HEK293 (cell line): ENCODE data around the gene PKDCC.

ENCODE experiments used
- GFI1B ChIP-seq: fragments of 450-650 bp; formaldehyde crosslinking; IDR thresholded peaks from 2 replicates; pipeline ENCODE4 v1.5.1; 2016; ENCODE audit warnings: missing biosample characterization, missing genetic modification characterization
- GLI2 ChIP-seq: fragments of 450-650 bp; formaldehyde crosslinking; IDR thresholded peaks from 2 replicates; pipeline ENCODE4; 2017; ENCODE audit warnings: missing biosample characterization, missing genetic modification characterization, low read depth, borderline replicate concordance
- GLIS1 ChIP-seq: fragments of 450-650 bp; formaldehyde crosslinking; IDR thresholded peaks from 2 replicates; pipeline ENCODE4 v1.5.1; 2016; ENCODE audit warnings: missing biosample characterization, missing genetic modification characterization
- SCRT2 ChIP-seq: fragments of 450-650 bp; formaldehyde crosslinking; IDR thresholded peaks from 2 replicates; pipeline ENCODE4 v1.5.1; 2016; ENCODE audit warnings: missing biosample characterization, missing genetic modification characterization
- TCF7L2 ChIP-seq: IDR thresholded peaks from 2 replicates; pipeline ENCODE4 v1.6.1; 2011; ENCODE audit warnings: low read depth, mild to moderate bottlenecking, inconsistent platforms, low read length, moderate library complexity, borderline replicate concordance
- ZBTB1 ChIP-seq: fragments of 450-650 bp; formaldehyde crosslinking; IDR thresholded peaks from 2 replicates; pipeline ENCODE4 v1.5.1; 2016; ENCODE audit warnings: missing biosample characterization, missing genetic modification characterization
- ZBTB10 ChIP-seq: fragments of 450-650 bp; formaldehyde crosslinking; IDR thresholded peaks from 2 replicates; pipeline ENCODE4 v1.5.1; 2016; ENCODE audit warnings: missing biosample characterization, missing genetic modification characterization
- ZBTB48 ChIP-seq: fragments of 450-650 bp; formaldehyde crosslinking; IDR thresholded peaks from 2 replicates; pipeline ENCODE4 v1.5.1; 2016; ENCODE audit warnings: missing biosample characterization, missing genetic modification characterization
- ZFHX2 ChIP-seq: fragments of 450-650 bp; formaldehyde crosslinking; conservative IDR thresholded peaks from 2 replicates; pipeline ENCODE4 v1.5.1; 2016; ENCODE audit warnings: missing biosample characterization, missing genetic modification characterization
- ZNF112 ChIP-seq: fragments of 450-650 bp; formaldehyde crosslinking; IDR thresholded peaks from 2 replicates; pipeline ENCODE4 v1.5.0; 2017; ENCODE audit warnings: missing biosample characterization, missing genetic modification characterization
- ZNF133 ChIP-seq: fragments of 450-650 bp; formaldehyde crosslinking; IDR thresholded peaks from 2 replicates; pipeline ENCODE4 v1.5.1; 2016; ENCODE audit warnings: missing biosample characterization, missing genetic modification characterization
- ZNF140 ChIP-seq: fragments of 450-650 bp; formaldehyde crosslinking; IDR thresholded peaks from 2 replicates; pipeline ENCODE4 v1.5.1; 2016; ENCODE audit warnings: missing biosample characterization, missing genetic modification characterization
- ZNF239 ChIP-seq: fragments of 450-650 bp; formaldehyde crosslinking; IDR thresholded peaks from 2 replicates; pipeline ENCODE4 v1.5.1; 2016; ENCODE audit warnings: missing biosample characterization, missing genetic modification characterization
- ZNF274 ChIP-seq, 2 experiments: fragments of 200-500 bp in 1 of 2; fragments of 450-650 bp in 1 of 2; sonication (Bioruptor generic) in 1 of 2; formaldehyde crosslinking in 1 of 2; IDR thresholded peaks; 2 replicates each; pipeline versions ENCODE4 v1.5.1 to v1.6.1; 2014 to 2016; ENCODE audit warnings: borderline replicate concordance in 1 of 2, inconsistent platforms in 1 of 2, low read length in 1 of 2, missing biosample characterization in 1 of 2, missing genetic modification characterization in 1 of 2
- ZNF302 ChIP-seq: fragments of 450-650 bp; formaldehyde crosslinking; IDR thresholded peaks from 2 replicates; pipeline ENCODE4 v1.5.1; 2016; ENCODE audit warnings: missing biosample characterization, missing genetic modification characterization, low read depth
- ZNF311 ChIP-seq: fragments of 450-650 bp; formaldehyde crosslinking; IDR thresholded peaks from 2 replicates; pipeline ENCODE4 v1.5.1; 2017; ENCODE audit warnings: missing biosample characterization, missing genetic modification characterization, borderline replicate concordance
- ZNF324 ChIP-seq: fragments of 450-650 bp; formaldehyde crosslinking; IDR thresholded peaks from 2 replicates; pipeline ENCODE4 v1.5.1; 2016; ENCODE audit warnings: missing biosample characterization, missing genetic modification characterization
- ZNF37A ChIP-seq: fragments of 450-650 bp; IDR thresholded peaks from 2 replicates; pipeline ENCODE4 v1.5.1; 2018; ENCODE audit warnings: missing biosample characterization, missing genetic modification characterization
- ZNF416 ChIP-seq: fragments of 450-650 bp; formaldehyde crosslinking; IDR thresholded peaks from 2 replicates; pipeline ENCODE4 v1.5.1; 2016; ENCODE audit warnings: missing biosample characterization, missing genetic modification characterization
- ZNF423 ChIP-seq: fragments of 450-650 bp; formaldehyde crosslinking; IDR thresholded peaks from 2 replicates; pipeline ENCODE4 v1.5.1; 2016; ENCODE audit warnings: missing biosample characterization, missing genetic modification characterization
- ZNF501 ChIP-seq: fragments of 450-650 bp; formaldehyde crosslinking; IDR thresholded peaks from 2 replicates; pipeline ENCODE4 v1.5.1; 2016; ENCODE audit warnings: missing biosample characterization, missing genetic modification characterization
- ZNF558 ChIP-seq: fragments of 450-650 bp; formaldehyde crosslinking; IDR thresholded peaks from 2 replicates; pipeline ENCODE4 v1.5.1; 2016; ENCODE audit warnings: missing biosample characterization, missing genetic modification characterization
- ZNF664 ChIP-seq: fragments of 450-650 bp; formaldehyde crosslinking; IDR thresholded peaks from 2 replicates; pipeline ENCODE4 v1.5.1; 2016; ENCODE audit warnings: missing biosample characterization, missing genetic modification characterization
- ZNF670 ChIP-seq: fragments of 450-650 bp; formaldehyde crosslinking; IDR thresholded peaks from 2 replicates; pipeline ENCODE4 v1.5.1; 2016; ENCODE audit warnings: missing biosample characterization, missing genetic modification characterization, low read depth
- ZNF677 ChIP-seq: fragments of 450-650 bp; IDR thresholded peaks from 2 replicates; pipeline ENCODE4 v1.5.0; 2018; ENCODE audit warnings: missing biosample characterization, mild to moderate bottlenecking, missing genetic modification characterization, moderate library complexity
- ZNF830 ChIP-seq: fragments of 450-650 bp; IDR thresholded peaks from 2 replicates; pipeline ENCODE4 v1.5.0; 2018; ENCODE audit warnings: missing biosample characterization, missing genetic modification characterization, low read depth, mild to moderate bottlenecking, moderate library complexity
- ZSCAN18 ChIP-seq: fragments of 450-650 bp; formaldehyde crosslinking; IDR thresholded peaks from 2 replicates; pipeline ENCODE4 v1.5.1; 2016; ENCODE audit warnings: missing biosample characterization, missing genetic modification characterization
- ZSCAN5A ChIP-seq: fragments of 450-650 bp; formaldehyde crosslinking; IDR thresholded peaks from 2 replicates; pipeline ENCODE4 v1.5.1; 2016; ENCODE audit warnings: missing biosample characterization, missing genetic modification characterization
- TF ChIP-seq, protein P1 (sequence below): fragments of 450-650 bp; formaldehyde crosslinking; IDR thresholded peaks from 2 replicates; pipeline ENCODE4; 2016; ENCODE audit warnings: missing biosample characterization, missing genetic modification characterization
- TF ChIP-seq, protein P2 (sequence below): fragments of 450-650 bp; formaldehyde crosslinking; IDR thresholded peaks from 2 replicates; pipeline ENCODE4 v1.5.0; 2017; ENCODE audit warnings: missing biosample characterization, missing genetic modification characterization, borderline replicate concordance
- TF ChIP-seq, protein P3 (sequence below): fragments of 450-650 bp; formaldehyde crosslinking; IDR thresholded peaks from 2 replicates; pipeline ENCODE4 v1.5.1; 2016; ENCODE audit warnings: missing biosample characterization, missing genetic modification characterization

PKDCC gene

DNA sequence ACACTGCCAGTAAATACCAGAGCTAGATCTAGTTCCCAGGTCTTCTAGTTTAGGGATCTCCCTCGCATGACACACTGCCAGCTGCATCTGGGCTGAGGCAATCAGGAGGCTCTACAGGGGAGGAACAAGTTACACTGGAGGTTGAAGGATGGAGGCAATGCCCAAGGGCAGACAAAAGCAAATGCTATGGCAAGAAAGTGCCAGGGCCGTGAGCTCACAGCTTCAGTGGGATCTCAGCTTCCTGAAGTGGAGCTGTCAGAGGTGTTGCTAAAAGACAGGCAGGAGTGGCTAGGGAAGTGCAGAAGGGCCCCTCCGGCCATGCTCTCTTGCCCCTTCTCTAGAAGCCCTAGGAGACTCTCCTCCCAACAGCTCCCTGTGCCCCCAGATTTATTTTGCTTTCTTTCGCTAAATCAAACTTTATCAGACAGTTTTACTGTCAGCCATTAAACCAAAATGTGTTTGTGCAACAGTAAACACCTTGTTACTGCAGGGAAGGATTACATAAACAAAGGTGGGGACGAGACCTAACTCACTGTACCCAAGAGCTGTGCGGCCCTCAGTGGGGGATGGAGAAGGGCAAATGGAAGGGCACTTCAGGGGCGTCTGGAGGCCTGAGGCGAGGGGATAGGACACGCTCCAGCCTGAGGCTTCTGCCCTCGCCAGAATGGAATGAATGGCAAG is 39.4 kb upstream of the PKDCC start (continued):
- TF ChIP-seq ZNF239 (tag by site-specific recombination) (no peak), GFI1B (tag by site-specific recombination) (peak; percentile 91), ZNF324 (no peak), ZNF302 (tag by site-specific recombination) (no peak), ZBTB10 (tag by site-specific recombination) (no peak), ZBTB48 (peak; percentile 57), ZNF37A (tag by site-specific recombination) (no peak), GLIS1 (tag by site-specific recombination) (peak; percentile 79; the same call in 1 of the 2 replicates), ZNF416 (tag by site-specific recombination) (no peak), ZNF670 (tag by site-specific recombination) (no peak), ZNF133 (tag by site-specific recombination) (no peak), ZNF423 (tag by site-specific recombination) (no peak), ZNF140 (tag by site-specific recombination) (no peak), TCF7L2 (no peak), ZBTB1 (tag by site-specific recombination) (no peak), ZNF112 (no peak), ZSCAN18 (tag by site-specific recombination) (no peak), ZNF664 (tag by site-specific recombination) (no peak), ZNF677 (tag by site-specific recombination) (no peak), SCRT2 (tag by site-specific recombination) (peak; percentile 64), ZNF274 (IDR thresholded peaks at IDR 0.05; ENCODE audit: low read length) (no peak), ZNF274 (tag by site-specific recombination; IDR thresholded peaks at IDR 0.05; ENCODE audit: borderline replicate concordance) (no peak), ZNF558 (tag by site-specific recombination) (no peak), ZNF830 (tag by site-specific recombination) (no peak), GLI2 (tag by site-specific recombination) (peak; percentile 29; the same call in 1 of the 2 replicates), ZSCAN5A (tag by site-specific recombination) (no peak), ZNF501 (tag by site-specific recombination) (no peak), ZNF311 (no peak), ZFHX2 (tag by site-specific recombination) (no peak)
- TF ChIP-seq, protein P1, sequence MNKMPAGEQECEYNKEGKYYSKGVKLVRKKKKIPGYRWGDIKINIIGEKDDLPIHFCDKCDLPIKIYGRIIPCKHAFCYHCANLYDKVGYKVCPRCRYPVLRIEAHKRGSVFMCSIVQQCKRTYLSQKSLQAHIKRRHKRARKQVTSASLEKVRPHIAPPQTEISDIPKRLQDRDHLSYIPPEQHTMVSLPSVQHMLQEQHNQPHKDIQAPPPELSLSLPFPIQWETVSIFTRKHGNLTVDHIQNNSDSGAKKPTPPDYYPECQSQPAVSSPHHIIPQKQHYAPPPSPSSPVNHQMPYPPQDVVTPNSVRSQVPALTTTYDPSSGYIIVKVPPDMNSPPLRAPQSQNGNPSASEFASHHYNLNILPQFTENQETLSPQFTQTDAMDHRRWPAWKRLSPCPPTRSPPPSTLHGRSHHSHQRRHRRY (tag by site-specific recombination): no peak
- TF ChIP-seq, protein P2, sequence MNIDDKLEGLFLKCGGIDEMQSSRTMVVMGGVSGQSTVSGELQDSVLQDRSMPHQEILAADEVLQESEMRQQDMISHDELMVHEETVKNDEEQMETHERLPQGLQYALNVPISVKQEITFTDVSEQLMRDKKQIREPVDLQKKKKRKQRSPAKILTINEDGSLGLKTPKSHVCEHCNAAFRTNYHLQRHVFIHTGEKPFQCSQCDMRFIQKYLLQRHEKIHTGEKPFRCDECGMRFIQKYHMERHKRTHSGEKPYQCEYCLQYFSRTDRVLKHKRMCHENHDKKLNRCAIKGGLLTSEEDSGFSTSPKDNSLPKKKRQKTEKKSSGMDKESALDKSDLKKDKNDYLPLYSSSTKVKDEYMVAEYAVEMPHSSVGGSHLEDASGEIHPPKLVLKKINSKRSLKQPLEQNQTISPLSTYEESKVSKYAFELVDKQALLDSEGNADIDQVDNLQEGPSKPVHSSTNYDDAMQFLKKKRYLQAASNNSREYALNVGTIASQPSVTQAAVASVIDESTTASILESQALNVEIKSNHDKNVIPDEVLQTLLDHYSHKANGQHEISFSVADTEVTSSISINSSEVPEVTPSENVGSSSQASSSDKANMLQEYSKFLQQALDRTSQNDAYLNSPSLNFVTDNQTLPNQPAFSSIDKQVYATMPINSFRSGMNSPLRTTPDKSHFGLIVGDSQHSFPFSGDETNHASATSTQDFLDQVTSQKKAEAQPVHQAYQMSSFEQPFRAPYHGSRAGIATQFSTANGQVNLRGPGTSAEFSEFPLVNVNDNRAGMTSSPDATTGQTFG (tag by site-specific recombination): no peak
- TF ChIP-seq, protein P3, sequence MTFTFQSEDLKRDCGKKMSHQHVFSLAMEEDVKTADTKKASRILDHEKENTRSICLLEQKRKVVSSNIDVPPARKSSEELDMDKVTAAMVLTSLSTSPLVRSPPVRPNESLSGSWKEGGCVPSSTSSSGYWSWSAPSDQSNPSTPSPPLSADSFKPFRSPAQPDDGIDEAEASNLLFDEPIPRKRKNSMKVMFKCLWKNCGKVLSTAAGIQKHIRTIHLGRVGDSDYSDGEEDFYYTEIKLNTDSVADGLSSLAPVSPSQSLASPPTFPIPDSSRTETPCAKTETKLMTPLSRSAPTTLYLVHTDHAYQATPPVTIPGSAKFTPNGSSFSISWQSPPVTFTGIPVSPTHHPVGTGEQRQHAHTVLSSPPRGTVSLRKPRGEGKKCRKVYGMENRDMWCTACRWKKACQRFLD: no peak
